ENCODE measurements around the gene ESPNL.
A peak's percentile ranks its signal among the peaks of the same experiment; 100 is the strongest.
"Not testable (repeated sequence)": the region's sequence is repeated elsewhere in the genome, so short reads cannot be mapped to it uniquely, and the experiment has no call there.

ESPNL gene, protein sequence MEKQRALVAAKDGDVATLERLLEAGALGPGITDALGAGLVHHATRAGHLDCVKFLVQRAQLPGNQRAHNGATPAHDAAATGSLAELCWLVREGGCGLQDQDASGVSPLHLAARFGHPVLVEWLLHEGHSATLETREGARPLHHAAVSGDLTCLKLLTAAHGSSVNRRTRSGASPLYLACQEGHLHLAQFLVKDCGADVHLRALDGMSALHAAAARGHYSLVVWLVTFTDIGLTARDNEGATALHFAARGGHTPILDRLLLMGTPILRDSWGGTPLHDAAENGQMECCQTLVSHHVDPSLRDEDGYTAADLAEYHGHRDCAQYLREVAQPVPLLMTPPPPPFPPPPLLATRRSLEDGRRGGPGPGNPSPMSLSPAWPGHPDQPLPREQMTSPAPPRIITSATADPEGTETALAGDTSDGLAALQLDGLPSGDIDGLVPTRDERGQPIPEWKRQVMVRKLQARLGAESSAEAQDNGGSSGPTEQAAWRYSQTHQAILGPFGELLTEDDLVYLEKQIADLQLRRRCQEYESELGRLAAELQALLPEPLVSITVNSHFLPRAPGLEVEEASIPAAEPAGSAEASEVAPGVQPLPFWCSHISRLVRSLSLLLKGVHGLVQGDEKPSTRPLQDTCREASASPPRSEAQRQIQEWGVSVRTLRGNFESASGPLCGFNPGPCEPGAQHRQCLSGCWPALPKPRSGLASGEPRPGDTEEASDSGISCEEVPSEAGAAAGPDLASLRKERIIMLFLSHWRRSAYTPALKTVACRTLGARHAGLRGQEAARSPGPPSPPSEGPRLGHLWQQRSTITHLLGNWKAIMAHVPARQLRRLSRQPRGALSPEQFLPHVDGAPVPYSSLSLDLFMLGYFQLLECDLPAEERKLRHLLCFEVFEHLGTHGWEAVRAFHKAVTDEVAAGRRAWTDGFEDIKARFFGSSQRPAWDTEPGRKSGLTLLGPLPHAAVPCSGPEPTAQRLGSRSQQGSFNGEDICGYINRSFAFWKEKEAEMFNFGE

DNA sequence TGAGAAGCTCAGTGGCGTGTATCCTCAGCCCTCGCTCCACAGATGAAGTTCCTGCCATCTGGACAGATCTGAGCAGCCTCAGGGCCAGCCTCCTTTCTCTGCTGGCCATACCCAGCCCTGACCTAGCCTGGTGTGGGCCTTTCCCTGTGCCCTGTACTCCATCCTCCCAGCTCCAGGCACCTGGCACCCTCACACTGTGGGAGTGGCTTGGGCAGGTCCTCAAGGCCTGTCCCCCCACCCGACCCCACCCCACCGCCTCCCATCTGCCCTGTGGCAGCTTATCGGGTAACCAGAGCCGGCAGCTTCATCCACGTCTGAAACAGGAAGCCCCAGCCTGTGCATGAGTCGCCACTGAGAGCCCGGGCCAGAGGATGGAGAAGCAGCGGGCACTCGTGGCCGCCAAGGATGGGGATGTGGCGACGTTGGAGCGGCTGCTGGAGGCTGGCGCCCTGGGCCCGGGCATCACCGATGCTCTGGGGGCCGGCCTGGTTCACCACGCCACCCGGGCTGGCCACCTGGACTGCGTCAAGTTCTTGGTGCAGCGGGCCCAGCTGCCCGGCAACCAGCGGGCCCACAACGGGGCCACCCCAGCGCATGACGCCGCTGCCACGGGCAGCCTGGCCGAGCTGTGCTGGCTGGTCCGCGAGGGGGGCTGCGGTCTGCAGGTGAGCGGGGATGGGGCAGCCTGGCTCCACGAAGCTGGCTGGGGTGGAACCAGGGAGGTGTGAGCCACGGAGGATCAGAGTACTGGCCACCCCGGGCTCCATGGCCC lies at the start of gene ESPNL:
Gene ESPNL, plus strand, starts transcription at position 292 of the 772 bp plus-strand sequence. Its CDS starts 80 bp downstream, at position 372.
- peak in 17 of 42 donors; percentile 1 to 37 (median 10) for DNase-seq
- intact Hi-C loops (cut with DNase I), result no loop called here

DNA sequence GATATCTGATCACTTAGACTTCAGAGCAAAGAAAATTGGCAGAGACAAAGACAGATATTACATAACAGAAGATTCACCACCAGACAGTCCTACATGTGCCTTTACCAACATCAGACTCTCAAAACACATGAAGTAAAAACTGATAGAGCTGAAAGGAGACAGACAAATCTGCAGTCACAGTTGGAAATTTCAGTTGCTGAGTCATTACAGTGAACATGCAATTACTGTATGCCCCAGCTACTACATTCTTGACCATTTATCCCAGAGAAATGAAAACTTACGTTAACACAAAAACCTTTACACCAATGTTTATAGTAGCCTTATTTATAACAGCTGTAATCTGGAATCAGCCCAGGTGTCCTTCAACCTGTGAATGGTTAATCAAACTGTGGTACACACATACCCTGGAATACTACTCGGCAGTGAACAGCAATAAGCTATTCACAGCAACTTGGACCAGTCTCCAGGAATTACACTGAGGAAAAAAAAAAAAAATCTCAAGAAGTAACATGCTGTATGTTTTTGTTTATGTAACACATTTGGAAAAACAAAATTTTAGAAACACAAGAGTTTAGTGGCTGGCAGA lies 46.9 kb upstream of the ESPNL start:
- DNase-seq, result peak in 1 of 42 donors; percentile 7
- intact Hi-C loops (cut with DNase I), result no loop called here

DNA sequence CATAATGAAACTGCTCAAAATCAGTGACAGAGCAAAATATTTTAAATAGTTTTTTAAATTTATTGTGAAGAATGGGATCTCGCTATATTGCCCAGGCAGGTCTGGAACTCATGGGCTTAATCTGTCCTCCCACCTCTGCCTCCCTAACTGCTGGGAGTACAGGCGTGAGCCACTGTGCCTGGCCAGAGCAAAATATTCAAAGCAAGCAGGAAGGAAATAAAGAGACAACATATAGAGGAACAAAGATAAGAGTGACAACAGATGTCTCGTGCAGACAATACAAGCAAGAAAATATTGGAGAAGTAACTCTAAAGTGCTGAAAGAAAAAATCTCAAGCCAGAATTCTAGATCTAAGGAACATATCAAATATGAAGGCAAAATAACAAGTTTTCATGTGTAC lies 44.3 kb upstream of the ESPNL start:
- intact Hi-C loops (cut with DNase I), result no loop called here
- DNase-seq, result no peak

DNA sequence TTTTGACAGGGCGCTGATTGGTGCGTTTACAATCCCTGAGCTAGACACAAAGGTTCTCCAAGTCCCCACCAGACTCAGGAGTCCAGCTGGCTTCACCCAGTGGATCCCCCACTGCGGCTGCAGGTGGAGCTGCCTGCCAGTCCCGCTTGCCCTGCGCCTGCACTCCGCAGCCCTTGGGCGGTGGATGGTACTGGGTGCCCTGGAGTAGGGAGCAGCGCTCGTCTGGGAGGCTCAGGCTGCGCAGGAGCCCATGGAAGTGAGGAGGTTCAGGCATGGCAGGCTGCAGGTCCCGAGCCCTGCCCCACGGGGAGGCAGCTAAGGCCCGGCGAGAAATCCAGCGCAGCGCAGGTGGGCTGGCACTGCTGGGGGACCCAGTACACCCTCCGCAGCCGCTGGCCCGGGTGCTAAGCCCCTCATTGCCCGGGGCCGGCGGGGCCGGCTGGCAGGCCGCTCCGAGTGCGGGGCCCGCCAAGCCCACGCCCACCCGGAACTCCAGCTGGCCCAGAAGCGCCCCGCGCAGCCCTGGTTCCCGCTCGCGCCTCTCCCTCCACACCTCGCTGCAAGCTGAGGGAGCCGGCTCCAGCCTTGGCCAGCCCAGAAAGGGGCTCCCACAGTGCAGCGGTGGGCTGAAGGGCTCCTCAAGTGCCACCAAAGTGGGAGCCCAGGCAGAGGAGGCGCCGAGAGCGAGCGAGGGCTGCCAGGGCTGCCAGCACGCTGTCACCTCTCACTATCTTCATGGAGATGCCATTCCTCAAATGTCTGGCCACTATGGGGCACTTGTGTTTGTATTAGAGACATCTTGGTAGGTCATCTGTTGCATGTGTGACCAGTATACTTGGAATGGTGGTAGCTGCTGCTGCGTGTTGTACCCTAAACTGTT lies 42.2 kb upstream of the ESPNL start:
- intact Hi-C loops (cut with DNase I); DNase-seq: not testable (repeated sequence)

DNA sequence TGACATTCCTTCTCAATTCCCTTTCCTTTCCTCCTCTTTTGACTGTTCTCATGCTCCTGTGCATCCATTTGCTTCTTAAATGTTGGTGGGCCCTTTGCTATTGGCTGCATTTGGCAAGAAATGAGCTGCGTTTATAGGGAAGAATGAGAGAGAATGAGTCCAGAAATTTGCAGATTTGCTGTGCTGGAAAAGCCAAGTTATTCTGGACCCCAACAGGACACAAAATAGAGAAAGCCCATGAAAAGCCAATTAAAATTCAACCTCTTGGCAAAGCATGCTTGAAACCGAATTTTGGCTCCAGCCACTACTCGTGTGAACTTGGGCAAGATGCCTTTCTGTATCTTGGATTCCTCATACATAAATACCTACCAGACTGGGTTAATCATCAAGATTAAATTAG lies 40.6 kb upstream of the ESPNL start:
- intact Hi-C loops (cut with DNase I), result no loop called here
- no peak for DNase-seq

DNA sequence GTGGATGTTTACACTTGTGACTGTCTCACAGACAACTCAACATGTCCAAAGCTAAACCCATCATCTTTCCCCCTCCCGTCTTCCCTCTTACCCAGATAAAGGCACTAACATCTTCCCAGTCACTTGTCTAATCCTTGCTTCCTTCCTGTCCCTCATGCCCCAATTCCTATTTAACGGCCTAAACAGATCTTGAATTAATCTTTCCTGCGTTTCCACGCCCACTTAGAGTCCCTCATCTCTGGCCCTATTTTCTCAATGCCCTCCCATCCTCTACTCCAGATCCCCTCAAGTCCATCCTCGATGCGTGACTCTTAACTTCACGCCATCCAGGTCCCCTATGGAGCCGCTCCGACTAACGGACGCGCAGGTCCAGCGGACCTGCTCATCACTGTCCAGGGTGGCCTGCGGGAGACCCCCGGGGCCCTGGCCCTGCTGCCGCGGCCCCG lies 40.0 kb upstream of the ESPNL start:
- intact Hi-C loops (cut with DNase I), result loop anchor here (5.0 kb wide), 2 partner anchors 93 to 198 kb away; partner anchors contain the start of gene UBE2F
- peak in 1 of 42 donors; percentile 42 for DNase-seq

DNA sequence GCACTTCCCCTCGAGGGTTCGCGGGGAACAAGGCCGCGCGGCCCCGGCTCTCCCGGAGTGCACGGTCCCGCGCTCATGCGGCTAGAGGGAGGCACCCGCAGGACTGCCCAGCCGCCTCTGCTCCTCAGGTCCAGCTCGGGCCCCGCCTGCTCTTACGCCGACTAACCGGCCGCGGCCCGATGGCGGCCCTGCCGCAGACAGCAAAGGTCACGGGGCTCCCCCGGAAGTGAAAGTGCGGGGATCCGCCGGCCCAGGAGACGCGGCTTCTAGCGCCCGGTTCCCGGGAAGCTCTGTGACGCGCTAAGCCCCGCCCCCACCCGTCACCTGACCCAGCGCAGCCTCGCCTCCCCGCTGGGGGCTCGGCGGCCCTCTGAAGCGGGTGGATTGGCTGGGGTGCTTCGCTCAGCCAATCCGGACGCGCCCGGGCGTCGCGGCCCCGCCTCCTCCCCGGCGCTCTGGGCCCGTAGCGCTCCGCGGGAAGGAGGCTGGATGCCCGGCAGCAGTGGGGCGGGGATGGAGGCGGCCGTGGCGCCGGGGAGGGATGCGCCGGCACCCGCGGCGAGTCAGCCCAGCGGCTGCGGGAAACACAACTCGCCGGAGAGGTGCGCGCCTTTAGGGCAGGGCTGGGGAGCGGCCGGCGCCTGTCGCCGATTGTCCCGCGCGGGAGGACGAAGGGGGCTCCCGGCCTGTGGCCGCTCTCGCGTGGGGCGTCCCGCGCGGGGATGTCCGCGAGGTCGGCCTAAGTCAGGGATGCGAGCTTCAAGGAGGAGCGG lies 39.4 kb upstream of the ESPNL start, which contains the start of gene SCLY:
Gene SCLY, plus strand, starts transcription at position 460 of the 773 bp plus-strand sequence. Its CDS starts 54 bp downstream, at position 514.
- intact Hi-C loops (cut with DNase I), result loop anchor here (5.0 kb wide), 2 partner anchors 93 to 198 kb away; partner anchors contain the start of gene UBE2F
- peak; percentile 96 to 100 (median 99) for DNase-seq

DNA sequence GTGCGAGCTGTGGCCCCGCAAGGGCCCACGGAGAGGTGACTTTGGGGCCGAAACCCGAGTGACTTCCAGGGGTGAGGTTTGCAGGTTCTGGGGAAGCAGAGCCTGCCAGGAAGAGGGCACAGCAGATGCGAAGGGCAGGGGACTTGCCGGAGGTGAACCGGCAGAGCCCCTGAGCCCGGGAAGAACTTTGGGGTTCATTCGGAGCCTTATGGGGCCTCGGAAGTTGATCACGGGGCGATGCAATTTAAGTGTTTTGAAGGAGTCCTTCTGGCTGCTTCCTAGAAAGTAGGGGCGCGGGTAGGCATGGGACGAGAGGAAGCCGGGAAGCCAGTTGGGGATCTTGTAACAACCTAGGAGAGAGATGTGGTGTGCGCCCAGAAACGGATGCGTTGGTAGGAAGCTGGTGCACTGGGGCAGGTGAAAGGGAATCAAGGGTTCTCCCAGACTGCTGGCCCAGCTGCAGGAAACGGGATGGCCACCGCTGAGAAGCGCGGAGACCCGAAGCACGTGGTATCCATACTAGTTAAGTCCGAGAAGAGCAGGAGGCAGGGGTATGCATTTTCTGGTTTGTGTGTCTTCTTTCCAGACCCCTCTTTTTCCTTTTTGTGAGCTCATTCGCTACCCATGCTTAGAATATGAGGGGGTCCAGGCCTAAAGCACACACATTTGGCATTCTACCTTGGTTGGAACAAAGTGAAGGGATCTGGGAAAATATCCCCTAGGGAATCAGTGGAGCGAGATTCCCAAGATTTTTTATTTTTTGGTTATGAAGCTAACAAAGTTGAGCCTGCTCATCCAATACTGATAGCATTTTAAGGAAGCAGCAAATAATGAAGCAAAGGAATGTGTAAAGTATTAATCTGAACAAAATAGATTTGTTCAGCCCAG lies 38.6 kb upstream of the ESPNL start:
- intact Hi-C loops (cut with DNase I), result loop anchor here (5.0 kb wide), 2 partner anchors 94 to 199 kb away; partner anchors contain the start of gene UBE2F
- peak in 37 of 42 donors; percentile 5 to 62 (median 29) for DNase-seq

DNA sequence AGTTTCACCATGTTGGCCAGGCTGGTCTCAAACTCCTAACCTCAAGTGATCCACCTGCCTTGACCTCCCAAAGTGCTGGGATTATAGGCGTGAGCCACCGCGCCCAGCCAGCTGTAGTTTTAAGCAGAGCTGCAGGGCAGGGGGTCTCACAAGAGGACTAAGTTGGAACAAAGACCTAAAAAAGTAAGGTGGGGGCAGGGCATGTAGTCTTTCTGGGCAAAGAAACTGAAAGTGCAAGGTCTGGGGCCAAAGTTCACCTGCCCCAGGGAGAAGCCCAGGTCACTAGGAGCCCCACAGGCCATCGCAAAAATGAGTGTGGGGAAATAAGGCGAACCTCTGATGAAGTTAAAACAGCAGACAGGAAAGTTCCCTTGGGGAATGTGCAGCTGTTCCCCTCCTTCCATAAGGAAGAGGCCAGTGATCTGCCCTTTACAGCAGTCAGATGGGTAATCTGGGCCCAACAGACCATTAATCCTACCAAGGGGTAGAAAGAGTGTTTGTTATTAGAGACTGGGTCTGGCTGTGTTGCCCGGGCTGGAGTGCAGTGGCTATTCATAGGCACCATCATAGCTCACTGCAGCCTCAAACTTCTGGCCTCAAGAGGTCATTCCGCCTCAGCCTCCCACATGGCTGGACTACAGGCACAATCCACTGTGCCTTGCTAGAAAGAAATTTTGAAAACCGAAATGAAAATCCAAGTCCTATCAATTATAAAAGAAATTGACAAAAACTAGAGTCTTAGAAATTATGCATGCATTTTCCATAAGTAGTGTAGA lies 36.5 kb upstream of the ESPNL start:
- intact Hi-C loops (cut with DNase I), result loop anchor here (5.0 kb wide), 2 partner anchors 96 to 201 kb away; partner anchors contain the start of gene UBE2F
- DNase-seq, result no peak

DNA sequence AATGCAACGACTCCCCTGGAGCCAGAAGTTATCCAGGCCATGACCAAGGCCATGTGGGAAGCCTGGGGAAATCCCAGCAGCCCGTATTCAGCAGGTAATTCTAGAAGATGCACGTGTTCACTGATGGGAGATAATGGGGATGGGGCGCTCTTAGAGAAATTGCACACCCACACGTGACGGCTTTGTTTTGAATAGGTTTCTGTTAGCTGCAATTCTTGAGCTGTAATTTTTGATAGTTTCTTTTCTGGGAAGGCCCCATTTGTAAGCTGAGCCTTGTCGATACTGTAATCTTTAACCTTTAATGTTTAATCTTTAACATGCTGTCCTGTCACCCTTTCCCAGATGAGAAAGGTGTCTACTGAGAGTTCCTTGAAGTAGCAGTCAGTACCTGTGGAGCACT lies 35.8 kb upstream of the ESPNL start:
- DNase-seq, result no peak
- intact Hi-C loops (cut with DNase I), result loop anchor here (5.0 kb wide), 2 partner anchors 97 to 202 kb away; partner anchors contain the start of gene UBE2F

DNA sequence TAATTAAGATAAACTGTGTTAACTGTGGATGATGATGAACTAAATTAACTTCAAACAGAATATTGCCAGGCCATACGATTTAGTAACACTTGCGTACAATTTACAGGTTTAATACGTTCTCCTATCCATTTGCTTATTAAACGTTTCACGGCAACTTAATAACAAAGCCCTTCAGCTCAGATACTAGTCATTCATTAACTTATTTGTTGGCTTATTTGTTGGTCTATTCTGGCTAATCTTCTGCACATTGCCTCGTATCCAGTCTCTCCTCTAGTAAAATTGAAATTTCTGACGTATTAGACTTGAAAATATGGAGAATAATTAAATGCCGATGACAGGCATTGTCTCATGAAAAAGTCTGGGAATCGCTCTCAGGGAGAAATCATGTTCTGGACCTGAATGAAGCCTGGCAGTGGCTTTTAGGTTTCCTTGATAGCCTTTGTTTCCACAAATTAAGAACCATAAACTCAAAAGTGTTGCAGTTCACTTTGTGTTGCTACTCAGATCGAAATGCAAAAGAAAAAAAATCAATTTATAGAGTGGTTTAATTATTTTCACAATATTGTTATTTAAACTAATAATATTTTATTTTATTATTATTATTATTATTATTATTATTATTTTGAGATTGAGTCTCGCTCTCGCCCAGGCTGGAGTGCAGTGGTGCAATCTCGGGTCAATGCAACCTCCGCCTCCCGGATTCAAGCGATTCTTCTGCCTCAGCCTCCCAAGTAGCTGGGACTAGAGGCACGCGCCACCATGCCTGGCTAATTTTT lies 34.9 kb upstream of the ESPNL start:
- no peak for DNase-seq
- intact Hi-C loops (cut with DNase I), result no loop called here

DNA sequence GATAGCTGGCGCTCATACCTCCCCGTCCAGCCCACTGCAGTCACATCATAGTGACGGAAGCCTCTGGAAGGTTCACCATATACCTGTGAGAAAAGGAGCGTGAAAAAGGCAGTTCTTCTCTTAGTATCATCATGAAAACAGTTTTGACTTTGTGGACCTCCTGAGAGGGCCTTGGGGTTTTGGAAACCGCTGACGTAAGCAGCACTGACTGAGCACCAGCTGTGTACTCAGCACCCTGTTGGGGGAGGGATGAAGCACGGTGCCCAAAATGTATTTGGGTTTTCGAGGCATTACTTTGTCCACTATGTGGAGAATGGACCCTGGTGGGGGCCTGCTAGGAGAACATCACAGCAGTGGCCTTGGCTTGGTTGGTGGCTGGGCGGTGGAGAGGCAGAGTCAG lies 33.9 kb upstream of the ESPNL start:
- intact Hi-C loops (cut with DNase I), result no loop called here
- no peak for DNase-seq

DNA sequence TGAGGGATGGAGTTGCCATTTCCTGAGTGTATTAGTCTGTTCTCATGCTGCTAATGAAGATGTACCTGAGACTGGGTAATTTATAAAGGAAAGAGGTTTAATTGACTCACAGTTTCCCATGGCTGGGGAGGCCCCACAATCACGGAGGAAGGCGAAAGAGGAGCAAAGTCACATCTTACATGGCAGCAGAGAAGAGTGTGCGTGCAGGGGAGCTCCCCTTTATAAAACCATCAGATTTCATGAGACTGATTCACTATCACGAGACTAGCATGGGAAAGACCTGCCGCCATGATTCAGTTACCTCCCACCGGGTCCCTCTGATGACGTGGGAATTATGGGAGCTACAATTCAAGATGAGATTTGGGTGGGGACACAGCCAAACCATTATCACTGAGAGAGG lies 33.4 kb upstream of the ESPNL start:
- DNase-seq; intact Hi-C loops (cut with DNase I): not testable (repeated sequence)

DNA sequence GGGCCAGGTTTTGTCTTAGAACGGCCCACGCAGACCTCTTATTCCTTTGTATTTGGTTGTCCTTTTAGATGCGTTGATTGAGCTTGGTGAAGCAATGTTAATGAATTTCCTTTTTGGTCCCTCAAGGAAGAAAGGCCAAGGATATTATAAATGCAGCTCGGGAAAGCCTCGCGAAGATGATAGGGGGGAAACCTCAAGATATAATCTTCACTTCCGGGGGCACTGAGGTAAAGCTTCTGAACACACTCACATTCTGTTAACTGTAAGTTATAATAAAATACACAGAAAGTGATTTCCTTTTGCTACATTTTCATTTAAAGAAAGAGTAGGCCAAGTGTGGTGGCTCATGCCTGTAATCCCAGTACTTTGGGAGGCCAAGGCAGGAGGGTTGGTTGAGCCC lies 32.2 kb upstream of the ESPNL start:
- intact Hi-C loops (cut with DNase I), result no loop called here

More for the DNA sequence above, 32.2 kb upstream of the ESPNL start:
- DNase-seq, result no peak
